HepG2 (cell line): ENCODE measurements around the gene CHEK2. TPM values are rescaled to one million over a fixed set of nuclear protein-coding genes. Genes with fewer than 3 reads are reported as not detected.

Experiments used
- ARID5B ChIP-seq: IDR thresholded peaks from 2 replicates; pipeline ENCODE4 v1.4.0; 2020; ENCODE audit warnings: mild to moderate bottlenecking, missing genetic modification reagents
- FOSL1 ChIP-seq: sonication (generic); formaldehyde crosslinking; IDR thresholded peaks from 2 replicates; pipeline ENCODE4 v1.9.0; 2021; ENCODE audit warnings: missing genetic modification reagents, borderline replicate concordance
- GATAD2A ChIP-seq: IDR thresholded peaks from 2 replicates; pipeline ENCODE4 v1.6.1; 2016
- HDAC2 ChIP-seq: sonication (generic); formaldehyde crosslinking; IDR thresholded peaks from 2 replicates; pipeline ENCODE4 v1.4.0; 2020; ENCODE audit warnings: missing genetic modification reagents
- IKZF4 ChIP-seq: sonication (generic); formaldehyde crosslinking; IDR thresholded peaks from 2 replicates; pipeline ENCODE4 v1.5.1; 2020; ENCODE audit warnings: borderline replicate concordance, mild to moderate bottlenecking, low read depth, missing genetic modification reagents; ENCODE audit errors: not compliant biosample characterization
- IRF2 ChIP-seq: IDR thresholded peaks from 2 replicates; pipeline ENCODE4 v1.6.1; 2018; ENCODE audit warnings: missing genetic modification reagents, missing compliant biosample characterization
- KDM6A ChIP-seq: IDR thresholded peaks from 2 replicates; pipeline ENCODE4 v1.6.1; 2016; ENCODE audit warnings: low read depth
- RCOR2 ChIP-seq: IDR thresholded peaks from 2 replicates; pipeline ENCODE4 v1.6.1; 2016; ENCODE audit warnings: missing biosample characterization, missing genetic modification reagents
- REL ChIP-seq: sonication (generic); formaldehyde crosslinking; conservative IDR thresholded peaks from 2 replicates; pipeline ENCODE4 v1.8.0; 2022; ENCODE audit warnings: mild to moderate bottlenecking, missing genetic modification reagents, moderate library complexity
- SOX5 ChIP-seq: IDR thresholded peaks from 2 replicates; pipeline ENCODE4 v1.6.1; 2016; ENCODE audit warnings: borderline replicate concordance
- ZBTB26 ChIP-seq: IDR thresholded peaks from 2 replicates; pipeline ENCODE4 v1.6.1; 2016; ENCODE audit warnings: missing compliant biosample characterization, missing genetic modification reagents, borderline replicate concordance
- ZNF609 ChIP-seq: sonication (generic); formaldehyde crosslinking; IDR thresholded peaks from 2 replicates; pipeline ENCODE4 v1.4.0; 2020; ENCODE audit warnings: mild to moderate bottlenecking, missing genetic modification reagents, borderline replicate concordance
- ZNF713 ChIP-seq: sonication (generic); formaldehyde crosslinking; IDR thresholded peaks from 2 replicates; pipeline ENCODE4 v1.4.0; 2020; ENCODE audit warnings: mild to moderate bottlenecking, missing genetic modification reagents
- ZXDC ChIP-seq: sonication (generic); formaldehyde crosslinking; IDR thresholded peaks from 2 replicates; pipeline ENCODE4 v1.5.0; 2020; ENCODE audit warnings: mild to moderate bottlenecking, missing genetic modification reagents
- polyA plus RNA-seq, 8 experiments: library from polyadenylated mRNA; depleted of rRNA in 3 of 8; stranded (reverse) in 7 of 8; unstranded in 1 of 8; fragments of >200 nt; fragmentation: Illumina TruSeq in 4 of 8; extraction: Trizol in 4 of 8; gene quantifications; 2 replicates each; pipeline versions ENCODE4 v1.2.1 to v1.2.3, GENCODE V29; 2011 to 2016; ENCODE audit warnings: low read depth in 4 of 8, missing spikeins in 1 of 8, mixed read lengths in 1 of 8; ENCODE audit not compliant: insufficient read depth in 1 of 8
- total RNA-seq, 5 experiments: library from RNA; depleted of rRNA; stranded (reverse); fragments of >200 nt; fragmentation: Illumina TruSeq; extraction: Trizol; gene quantifications; 2 replicates each; pipeline ENCODE4 v1.2.3, GENCODE V29; 2016; ENCODE audit warnings: low read depth in 1 of 5
- TF ChIP-seq, protein P1 (sequence below): sonication (generic); formaldehyde crosslinking; IDR thresholded peaks from 2 replicates; pipeline ENCODE4 v1.5.1; 2020; ENCODE audit warnings: mild to moderate bottlenecking, missing genetic modification reagents, moderate library complexity

CHEK2 gene
- total and polyA plus RNA-seq, 2 of the 13 experiments (the other 11 are each of a cell fraction or from before 2014, with no cell fraction given): 27.0 to 40.5 TPM

GRCh38 chr22:28759861-28760560 is 18.4 kb upstream of the CHEK2 start (continued):
- TF ChIP-seq ZNF609 (CRISPR knock-in tag) (peak; percentile 71; the same call in 1 of the 2 replicates), IRF2 (CRISPR knock-in tag) (peak; percentile 49; the same call in 1 of the 2 replicates), ARID5B (CRISPR knock-in tag) (peak; percentile 92), SOX5 (CRISPR knock-in tag) (peak; percentile 99), GATAD2A (CRISPR knock-in tag) (peak; percentile 83), ZXDC (CRISPR knock-in tag) (no peak), HDAC2 (CRISPR knock-in tag) (peak; percentile 73), ZBTB26 (CRISPR knock-in tag) (no peak), KDM6A (CRISPR knock-in tag) (peak; percentile 50; the same call in 1 of the 2 replicates), ZNF713 (CRISPR knock-in tag) (no peak), IKZF4 (CRISPR knock-in tag) (no peak), REL (CRISPR knock-in tag) (no peak), RCOR2 (CRISPR knock-in tag) (peak; percentile 81), FOSL1 (CRISPR knock-in tag) (no peak)
- TF ChIP-seq, protein P1, sequence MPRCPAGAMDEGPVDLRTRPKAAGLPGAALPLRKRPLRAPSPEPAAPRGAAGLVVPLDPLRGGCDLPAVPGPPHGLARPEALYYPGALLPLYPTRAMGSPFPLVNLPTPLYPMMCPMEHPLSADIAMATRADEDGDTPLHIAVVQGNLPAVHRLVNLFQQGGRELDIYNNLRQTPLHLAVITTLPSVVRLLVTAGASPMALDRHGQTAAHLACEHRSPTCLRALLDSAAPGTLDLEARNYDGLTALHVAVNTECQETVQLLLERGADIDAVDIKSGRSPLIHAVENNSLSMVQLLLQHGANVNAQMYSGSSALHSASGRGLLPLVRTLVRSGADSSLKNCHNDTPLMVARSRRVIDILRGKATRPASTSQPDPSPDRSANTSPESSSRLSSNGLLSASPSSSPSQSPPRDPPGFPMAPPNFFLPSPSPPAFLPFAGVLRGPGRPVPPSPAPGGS (CRISPR knock-in tag): no peak
